Chondrocyte (in vitro differentiated cells): ENCODE measurements around the gene NCAM1. TPM values are rescaled to one million over a fixed set of nuclear protein-coding genes. Genes with fewer than 3 reads are reported as not detected.

Source experiments
- DNase-seq: peaks from one replicate; pipeline ENCODE4 v3.0.0; 2021; ENCODE audit warnings: mixed read lengths, low spot score
- H3K27ac Mint-ChIP-seq: one replicate; pipeline ENCODE4 v1.8.0; 2021; ENCODE audit warnings: mild to moderate bottlenecking, moderate library complexity, mixed read lengths; ENCODE audit not compliant: unreplicated experiment
- H3K27me3 Mint-ChIP-seq: 2 replicates; pipeline ENCODE4 v1.8.0; 2021; ENCODE audit warnings: low read depth, mixed read lengths
- H3K36me3 Mint-ChIP-seq: 2 replicates; pipeline ENCODE4 v1.8.0; 2021; ENCODE audit warnings: low read depth, mixed read lengths
- H3K4me1 Mint-ChIP-seq: 2 replicates; pipeline ENCODE4 v1.8.0; 2021; ENCODE audit warnings: low read depth, mild to moderate bottlenecking, mixed read lengths
- H3K4me3 Mint-ChIP-seq: one replicate; pipeline ENCODE4 v1.8.0; 2021; ENCODE audit warnings: mild to moderate bottlenecking, moderate library complexity, mixed read lengths; ENCODE audit not compliant: unreplicated experiment
- H3K9me3 Mint-ChIP-seq: 2 replicates; pipeline ENCODE4 v1.8.0; 2021; ENCODE audit warnings: low read depth, mixed read lengths
- total RNA-seq: library from RNA; stranded (reverse); gene quantifications from 3 replicates; pipeline ENCODE4 v1.2.1, GENCODE V29; 2021
- TF ChIP-seq, protein P1 (sequence below): fragments of 200-600 bp; sonication (generic); IDR thresholded peaks from 2 replicates; pipeline ENCODE4 v1.5.0; 2021; ENCODE audit warnings: antibody characterized with exemption, mild to moderate bottlenecking, moderate library complexity

Gene NCAM1
- total RNA-seq, 1 donor from 2014 or later, result 3.9 TPM

DNA sequence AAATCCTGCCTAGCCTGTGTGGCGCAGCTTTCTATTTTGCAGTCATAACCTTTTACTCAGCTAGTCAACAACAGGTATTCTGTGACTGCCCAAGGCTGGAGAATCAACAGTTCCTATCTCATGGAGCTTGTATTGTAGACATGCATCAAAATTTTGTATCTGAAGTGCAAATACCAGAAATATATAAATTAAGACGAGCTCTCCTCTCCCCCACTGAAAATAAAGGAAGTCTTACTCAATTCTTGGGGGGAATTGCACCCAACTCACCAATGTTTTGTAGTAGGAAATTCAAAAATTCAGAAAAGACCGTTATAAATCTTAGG lies 153.4 kb downstream of the NCAM1 start:
- no peaks in the 10 kb centered on the region for H3K9me3 Mint-ChIP-seq
- no peak overlapping the region for H3K27ac Mint-ChIP-seq
- no peaks in the 10 kb centered on the region for H3K27me3 Mint-ChIP-seq
- H3K4me1 Mint-ChIP-seq, result peaks cover 8% of the 10 kb centered on the region
- H3K4me3 Mint-ChIP-seq, result no peak overlapping the region
- TF ChIP-seq, protein P1, sequence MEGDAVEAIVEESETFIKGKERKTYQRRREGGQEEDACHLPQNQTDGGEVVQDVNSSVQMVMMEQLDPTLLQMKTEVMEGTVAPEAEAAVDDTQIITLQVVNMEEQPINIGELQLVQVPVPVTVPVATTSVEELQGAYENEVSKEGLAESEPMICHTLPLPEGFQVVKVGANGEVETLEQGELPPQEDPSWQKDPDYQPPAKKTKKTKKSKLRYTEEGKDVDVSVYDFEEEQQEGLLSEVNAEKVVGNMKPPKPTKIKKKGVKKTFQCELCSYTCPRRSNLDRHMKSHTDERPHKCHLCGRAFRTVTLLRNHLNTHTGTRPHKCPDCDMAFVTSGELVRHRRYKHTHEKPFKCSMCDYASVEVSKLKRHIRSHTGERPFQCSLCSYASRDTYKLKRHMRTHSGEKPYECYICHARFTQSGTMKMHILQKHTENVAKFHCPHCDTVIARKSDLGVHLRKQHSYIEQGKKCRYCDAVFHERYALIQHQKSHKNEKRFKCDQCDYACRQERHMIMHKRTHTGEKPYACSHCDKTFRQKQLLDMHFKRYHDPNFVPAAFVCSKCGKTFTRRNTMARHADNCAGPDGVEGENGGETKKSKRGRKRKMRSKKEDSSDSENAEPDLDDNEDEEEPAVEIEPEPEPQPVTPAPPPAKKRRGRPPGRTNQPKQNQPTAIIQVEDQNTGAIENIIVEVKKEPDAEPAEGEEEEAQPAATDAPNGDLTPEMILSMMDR, result peak; percentile 44
- H3K36me3 Mint-ChIP-seq, result no peaks in the 10 kb centered on the region
- no peak for DNase-seq

DNA sequence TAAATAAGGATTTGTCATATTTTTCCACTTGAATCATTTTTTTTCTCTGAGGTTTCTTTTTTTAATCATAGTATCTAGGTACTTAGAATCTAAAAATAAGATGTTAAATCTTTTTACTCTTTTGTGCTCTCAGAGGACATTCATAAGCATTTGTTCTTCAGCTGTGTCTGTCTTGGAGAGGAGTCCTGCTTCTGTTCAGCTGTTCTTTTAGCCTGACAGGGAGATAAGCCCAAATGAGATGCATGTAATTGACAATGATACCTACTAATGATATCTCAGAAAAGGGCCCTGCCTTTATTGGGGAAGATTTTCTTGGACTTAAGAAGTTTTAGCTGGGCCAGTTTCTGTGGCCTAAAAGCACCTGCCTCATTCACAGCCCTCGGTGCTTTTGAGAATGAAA lies 156.9 kb downstream of the NCAM1 start:
- Mint-ChIP-seq H3K27ac (no peak overlapping the region), H3K9me3 (no peaks in the 10 kb centered on the region), H3K4me3 (no peak overlapping the region), H3K36me3 (no peaks in the 10 kb centered on the region), H3K27me3 (peaks cover 4% of the 10 kb centered on the region), H3K4me1 (peaks cover 8% of the 10 kb centered on the region)
- DNase-seq, result no peak
- TF ChIP-seq, protein P1, result no peak

DNA sequence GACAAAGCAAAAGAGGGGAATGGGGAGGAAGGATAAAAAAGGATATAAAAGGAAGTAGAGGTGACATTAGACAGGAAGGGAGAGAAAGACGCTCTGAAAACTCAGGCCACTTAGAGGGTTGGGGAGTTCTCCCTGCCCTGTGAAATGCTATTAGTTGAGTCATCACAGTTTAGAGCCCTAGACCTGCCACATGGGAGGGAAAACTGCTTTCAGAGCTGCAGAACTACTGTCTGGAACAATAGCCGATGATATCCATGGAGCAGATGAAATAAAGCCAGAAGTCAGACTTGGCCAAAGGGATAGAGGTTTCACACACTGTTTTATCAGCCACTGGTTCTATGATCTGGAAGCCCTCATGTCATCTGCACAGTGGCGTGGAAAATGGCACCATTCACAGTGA lies 157.9 kb downstream of the NCAM1 start:
- H3K36me3 Mint-ChIP-seq, result no peaks in the 10 kb centered on the region
- no peaks in the 10 kb centered on the region for H3K9me3 Mint-ChIP-seq
- H3K27me3 Mint-ChIP-seq, result peaks cover 4% of the 10 kb centered on the region
- DNase-seq, result no peak
- TF ChIP-seq, protein P1, result no peak
- peaks cover 8% of the 10 kb centered on the region for H3K4me1 Mint-ChIP-seq
- H3K4me3 Mint-ChIP-seq, result no peak overlapping the region
- H3K27ac Mint-ChIP-seq, result no peak overlapping the region

DNA sequence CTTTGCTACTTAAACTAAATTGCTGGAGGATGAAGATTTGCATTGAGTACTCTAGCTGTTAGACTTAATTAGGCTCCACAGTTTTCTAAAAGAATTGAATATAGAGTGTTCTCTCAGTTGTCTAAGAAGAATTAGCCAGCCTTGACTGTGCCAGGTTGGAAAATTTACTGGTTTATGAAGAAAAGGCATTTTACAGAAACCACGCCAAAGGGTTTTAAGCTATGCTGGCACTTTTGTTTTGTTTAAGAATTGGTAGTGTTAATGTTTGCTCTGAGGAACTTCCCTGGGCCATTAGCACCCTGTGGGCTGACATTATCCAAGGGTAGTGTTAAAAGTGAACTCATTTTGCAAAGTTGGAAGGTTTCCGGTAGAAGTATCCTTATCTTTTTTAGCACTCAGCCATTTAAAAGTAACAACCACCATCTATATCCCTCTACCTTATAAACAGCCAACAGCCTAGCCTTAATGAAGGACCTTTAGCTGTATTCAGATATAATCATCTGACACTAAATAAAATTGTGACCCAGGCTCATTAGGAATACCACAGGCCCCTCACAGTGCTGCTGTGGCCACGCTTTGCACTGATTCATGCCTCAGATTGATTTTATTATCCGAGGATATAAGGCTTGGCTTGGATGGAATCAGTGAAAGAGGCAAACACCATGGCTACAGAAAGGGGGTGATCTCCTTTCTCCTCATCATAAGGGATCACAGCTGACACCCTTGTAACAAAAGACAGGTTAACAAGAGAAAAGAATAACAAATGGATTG lies 158.9 kb downstream of the NCAM1 start:
- DNase-seq, result no peak
- Mint-ChIP-seq H3K4me3 (no peak overlapping the region), H3K4me1 (peaks cover 5% of the 10 kb centered on the region)

DNA sequence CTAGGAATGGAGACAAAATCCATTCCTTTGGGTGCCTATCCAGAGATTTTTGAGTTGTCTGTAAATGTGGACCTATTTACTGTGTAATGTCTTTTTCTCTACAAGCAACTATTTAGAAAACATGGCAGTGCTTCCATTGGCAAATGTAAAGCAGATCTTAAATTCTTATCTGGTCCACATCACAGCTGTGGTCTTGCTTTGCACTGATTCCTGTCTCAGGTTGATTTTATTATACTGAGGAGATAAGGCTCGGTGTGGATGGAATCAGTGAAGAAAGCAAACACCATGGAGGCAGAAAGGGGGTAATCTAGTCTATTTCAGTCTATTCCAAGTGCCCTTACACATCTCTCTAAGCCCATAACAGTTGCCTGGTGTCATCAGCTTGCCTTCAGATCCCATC lies 160.5 kb downstream of the NCAM1 start:
- no peak for DNase-seq
- peaks cover 5% of the 10 kb centered on the region for H3K4me1 Mint-ChIP-seq
- H3K4me3 Mint-ChIP-seq, result no peak overlapping the region
- no peak overlapping the region for H3K27ac Mint-ChIP-seq
- TF ChIP-seq, protein P1, result no peak
- peaks cover 4% of the 10 kb centered on the region for H3K27me3 Mint-ChIP-seq
- H3K36me3 Mint-ChIP-seq, result no peaks in the 10 kb centered on the region
- H3K9me3 Mint-ChIP-seq, result no peaks in the 10 kb centered on the region

More for the DNA sequence above, 158.9 kb downstream of the NCAM1 start:
- H3K27ac Mint-ChIP-seq, result no peak overlapping the region
- TF ChIP-seq, protein P1, result no peak
- H3K27me3 Mint-ChIP-seq, result peaks cover 4% of the 10 kb centered on the region
- no peaks in the 10 kb centered on the region for H3K9me3 Mint-ChIP-seq
- H3K36me3 Mint-ChIP-seq, result no peaks in the 10 kb centered on the region
